ENCODE results near the gene AXL. TPM values are rescaled to one million over a fixed set of nuclear protein-coding genes. Genes with fewer than 3 reads are reported as not detected.
A peak's percentile ranks its signal among the peaks of the same experiment; 100 is the strongest.

The AXL gene
- polyA plus RNA-seq, 3 donors = 2.5 to 26.0 (median 24.0) TPM

DNA sequence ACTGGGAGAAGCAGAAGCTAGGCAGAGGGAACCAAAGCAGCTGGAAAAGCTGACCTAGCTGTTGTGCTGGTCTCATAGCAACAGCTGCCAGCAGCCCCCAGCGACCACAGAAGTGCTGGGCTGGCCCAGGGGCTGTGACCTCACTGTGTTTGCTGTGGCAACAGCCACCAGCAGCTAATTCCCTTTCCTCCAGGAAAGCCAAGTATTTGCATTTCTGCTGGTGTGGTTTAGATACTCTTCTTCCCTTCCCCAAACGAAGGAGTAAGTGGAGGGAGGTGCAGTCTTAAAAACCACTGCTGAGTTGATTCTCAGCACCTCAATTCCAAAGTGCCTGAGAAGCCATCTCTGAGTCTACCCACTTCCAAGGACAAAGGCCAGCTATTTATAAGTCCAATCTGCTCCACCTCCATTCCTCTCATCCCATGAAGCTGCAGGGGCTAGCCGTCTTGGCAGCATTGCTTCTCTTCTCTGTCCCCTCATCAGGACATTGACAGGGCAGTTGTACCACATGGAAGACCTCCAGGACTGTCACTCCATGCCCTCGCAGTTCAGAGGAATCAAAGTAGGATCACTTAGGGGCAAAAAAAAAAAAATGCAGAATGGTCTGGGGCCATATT, 79.4 kb downstream of the AXL start:
- H3K27ac ChIP-seq (ENCODE audit: low read depth, low read length) = peak overlapping the region; percentile 40
- WGBS, 3 donors = 25 to 52% (median 30%) methylated on average over 4 of the region's 4 CpGs

DNA sequence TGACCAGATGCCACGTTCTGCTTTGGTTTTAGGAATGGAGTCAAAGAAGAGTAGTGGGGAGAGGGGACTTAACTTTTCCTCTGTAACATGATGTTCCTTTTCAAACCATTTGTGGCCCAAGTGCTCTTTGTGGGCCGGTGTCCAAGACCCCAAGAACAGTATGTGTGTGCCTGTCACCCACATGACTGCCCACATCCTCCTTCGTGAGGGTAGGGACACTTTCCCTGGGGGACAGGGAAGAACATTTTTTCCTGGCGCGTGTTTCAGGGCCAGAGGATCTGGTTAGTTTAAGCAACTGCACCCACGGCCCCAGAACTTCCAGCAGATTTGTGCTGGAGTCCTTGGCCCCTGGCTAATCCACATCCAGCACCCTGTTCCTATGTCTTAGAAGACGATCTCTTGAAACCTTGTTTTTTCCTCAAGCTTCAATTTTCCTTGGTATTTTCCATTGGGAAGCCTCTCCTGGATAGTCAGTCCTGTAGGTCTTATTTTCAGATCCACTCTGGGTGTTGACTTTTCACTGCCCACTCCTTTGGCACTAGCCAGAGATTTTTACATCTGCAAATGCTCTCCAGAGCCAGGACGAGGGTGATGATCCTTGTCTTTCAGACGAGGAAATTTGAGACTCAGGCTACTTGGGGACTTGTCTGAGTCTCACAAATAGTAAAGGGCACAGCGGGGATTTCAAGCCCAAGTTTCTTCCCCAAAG, 80.2 kb downstream of the AXL start:
- 38 to 77% (median 42%) methylated on average over 10 of the region's 10 CpGs for WGBS, 3 donors
- H3K27ac ChIP-seq (ENCODE audit: low read depth, low read length) = no peak overlapping the region

DNA sequence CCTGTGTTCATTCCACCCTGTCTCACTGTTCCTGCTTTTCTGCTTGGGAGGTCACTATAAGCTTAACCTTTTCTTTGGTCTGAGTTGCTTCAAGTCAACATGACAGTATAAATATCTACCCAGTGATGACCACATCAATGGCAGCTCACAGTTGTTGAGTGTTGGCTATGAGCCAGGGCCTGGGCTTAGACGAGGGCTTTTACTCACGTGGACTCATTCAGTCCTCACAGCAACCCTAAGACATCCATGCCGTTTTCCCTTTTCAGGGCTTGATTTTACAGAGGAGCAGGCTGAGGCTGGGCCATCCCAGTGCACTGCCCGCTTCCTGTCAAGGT, 80.7 kb downstream of the AXL start:
- 31 to 49% (median 39%) methylated on average over 4 of the region's 4 CpGs for WGBS, 3 donors
- no peak overlapping the region for H3K27ac ChIP-seq (ENCODE audit: low read depth, low read length)

DNA sequence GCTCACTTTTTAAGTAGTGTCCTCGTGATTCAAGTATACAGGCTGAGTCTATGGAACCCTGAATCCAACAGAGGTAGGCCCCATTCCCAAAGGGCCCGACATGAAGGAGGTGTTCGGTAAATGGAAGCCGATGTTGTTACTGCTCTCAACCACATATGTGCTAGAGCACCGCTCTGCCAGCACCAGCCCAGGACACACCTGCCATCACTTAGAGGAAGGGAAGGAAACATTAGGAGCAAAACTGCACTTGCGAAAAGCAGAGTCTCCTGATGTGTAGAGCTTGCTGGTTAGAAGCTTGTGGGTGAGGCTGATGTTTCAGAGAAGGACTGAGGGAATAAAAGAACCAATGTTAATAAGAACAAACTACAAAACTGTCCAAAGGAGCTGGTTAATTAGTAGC, 81.5 kb downstream of the AXL start:
- WGBS, 3 donors = 56 to 89% (median 68%) methylated on average over 6 of the region's 6 CpGs
- H3K27ac ChIP-seq (ENCODE audit: low read depth, low read length) = no peak overlapping the region

DNA sequence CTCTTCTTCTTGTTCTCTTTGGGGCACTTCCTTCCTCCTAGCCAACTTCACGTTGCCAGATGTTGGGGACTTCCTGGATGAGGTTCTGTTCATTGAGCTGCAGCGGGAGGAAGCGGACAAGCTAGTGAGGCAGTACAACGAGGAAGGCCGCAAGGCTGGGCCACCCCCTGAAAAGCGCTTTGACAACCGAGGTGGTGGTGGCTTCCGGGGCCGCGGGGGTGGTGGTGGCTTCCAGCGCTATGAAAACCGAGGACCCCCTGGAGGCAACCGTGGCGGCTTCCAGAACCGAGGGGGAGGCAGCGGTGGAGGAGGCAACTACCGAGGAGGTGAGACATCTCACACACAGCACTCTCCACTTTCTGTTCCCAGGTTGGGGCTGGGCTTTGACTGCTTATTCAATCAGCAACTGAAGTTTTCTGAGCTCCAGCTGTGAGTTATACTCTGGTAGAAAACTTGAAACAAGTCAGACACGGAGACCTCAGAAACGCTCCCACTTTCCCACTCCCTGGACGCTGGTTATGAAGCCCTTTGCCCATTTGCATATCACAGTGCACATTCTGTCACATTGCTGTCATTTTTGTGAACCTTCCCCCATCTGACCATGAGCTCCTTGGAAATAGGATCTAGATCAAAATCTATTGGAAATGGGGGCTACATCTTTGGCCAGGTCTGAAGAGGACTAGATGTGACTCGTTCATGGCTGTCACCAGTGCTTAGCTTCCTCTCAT, 83.8 kb downstream of the AXL start:
- no peak overlapping the region for H3K27ac ChIP-seq (ENCODE audit: low read depth, low read length)
- 56 to 77% (median 57%) methylated on average over 19 to 21 of the region's 21 CpGs for WGBS, 3 donors

DNA sequence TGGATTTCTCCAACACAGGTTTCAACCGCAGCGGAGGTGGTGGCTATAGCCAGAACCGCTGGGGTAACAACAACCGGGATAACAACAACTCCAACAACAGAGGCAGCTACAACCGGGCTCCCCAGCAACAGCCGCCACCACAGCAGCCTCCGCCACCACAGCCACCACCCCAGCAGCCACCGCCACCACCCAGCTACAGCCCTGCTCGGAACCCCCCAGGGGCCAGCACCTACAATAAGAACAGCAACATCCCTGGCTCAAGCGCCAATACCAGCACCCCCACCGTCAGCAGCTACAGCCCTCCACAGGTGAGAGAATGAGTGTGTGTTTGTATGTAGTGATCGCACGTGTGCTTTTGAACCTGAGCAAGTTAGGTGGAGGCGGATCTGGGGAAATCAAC, 84.9 kb downstream of the AXL start:
- no peak overlapping the region for H3K27ac ChIP-seq (ENCODE audit: low read depth, low read length)
- WGBS, 3 donors = 90 to 95% (median 91%) methylated on average over 14 of the region's 14 CpGs

DNA sequence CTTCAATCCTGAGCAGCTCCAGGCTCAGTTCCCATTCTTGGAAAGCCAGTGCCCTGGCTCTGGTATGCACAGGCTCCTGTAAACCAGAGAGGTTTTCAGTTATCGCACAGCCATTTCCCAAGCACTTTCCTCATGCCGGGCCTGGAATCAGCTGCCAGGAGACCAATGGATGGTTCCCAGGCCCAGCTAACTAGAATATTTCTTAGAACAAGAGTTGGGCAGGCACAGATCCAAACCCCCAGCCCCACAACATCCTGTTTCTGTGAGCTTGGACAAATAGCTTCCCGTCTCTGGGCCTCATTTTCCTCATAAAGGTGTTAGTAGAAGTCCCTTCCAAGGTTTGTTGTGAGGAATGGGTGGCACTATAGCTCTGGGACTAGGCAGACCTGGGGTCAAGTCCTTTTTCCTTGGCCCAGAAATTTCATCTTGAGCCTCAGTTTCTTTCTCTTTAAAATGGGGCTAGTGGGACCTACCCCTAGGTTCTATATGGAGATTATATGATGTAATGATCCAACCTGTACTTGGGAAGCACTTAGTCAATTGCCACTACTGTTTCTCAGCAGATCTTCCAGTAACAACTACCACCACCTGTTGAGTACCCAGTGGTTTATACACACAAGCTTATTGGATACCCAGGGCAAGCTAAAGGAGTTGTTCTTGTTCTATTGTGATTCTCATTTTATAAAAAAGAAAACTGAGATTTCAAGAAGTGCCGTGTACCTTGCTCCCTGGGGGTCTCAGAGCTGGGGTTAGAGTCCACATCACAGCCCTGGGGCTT, 85.9 kb downstream of the AXL start:
- WGBS, 3 donors = 64 to 73% (median 66%) methylated on average over 4 of the region's 4 CpGs

DNA sequence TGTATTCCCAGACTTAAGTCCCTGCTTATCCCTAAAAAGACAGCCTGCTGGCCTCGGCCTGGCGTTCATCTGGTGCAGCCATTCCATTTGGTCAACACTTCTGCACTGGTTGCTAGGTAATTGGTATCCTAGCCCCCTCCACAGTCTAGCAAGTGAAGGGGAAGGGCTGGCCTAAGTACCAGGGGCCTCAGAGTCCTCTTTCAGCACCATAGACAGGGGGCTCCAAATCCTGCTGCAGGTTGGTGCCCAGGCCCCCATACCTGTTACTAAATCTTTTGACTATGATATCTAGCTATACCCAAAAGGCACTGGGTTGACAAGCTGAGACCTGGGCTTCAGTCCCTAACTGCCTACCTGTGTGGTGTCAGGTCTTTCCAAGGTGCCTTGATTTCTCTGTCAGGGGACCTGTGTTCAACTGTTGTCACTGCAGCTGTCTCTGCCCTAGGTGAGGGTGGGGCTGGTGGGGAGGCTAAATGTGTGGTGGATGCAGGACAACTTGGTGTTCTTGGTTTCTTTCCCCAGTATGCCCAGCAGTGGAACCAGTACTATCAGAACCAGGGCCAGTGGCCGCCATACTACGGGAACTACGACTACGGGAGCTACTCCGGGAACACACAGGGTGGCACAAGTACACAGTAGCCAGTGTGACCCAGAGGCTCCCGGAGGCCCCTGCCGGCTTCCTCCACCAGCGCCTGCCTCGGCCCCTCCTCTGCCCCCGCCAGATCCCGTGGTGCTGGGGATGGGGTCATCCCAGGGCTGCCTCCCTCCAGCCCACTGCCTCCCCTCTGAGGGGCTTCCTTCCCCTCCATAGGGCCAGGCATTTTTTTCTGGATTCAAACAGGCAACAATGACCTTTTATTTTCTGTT, 87.1 kb downstream of the AXL start:
- no peak overlapping the region for H3K27ac ChIP-seq (ENCODE audit: low read depth, low read length)
- 68 to 71% (median 70%) methylated on average over 12 to 13 of the region's 13 CpGs for WGBS, 3 donors

More for the DNA sequence above, 85.9 kb downstream of the AXL start:
- no peak overlapping the region for H3K27ac ChIP-seq (ENCODE audit: low read depth, low read length)

DNA sequence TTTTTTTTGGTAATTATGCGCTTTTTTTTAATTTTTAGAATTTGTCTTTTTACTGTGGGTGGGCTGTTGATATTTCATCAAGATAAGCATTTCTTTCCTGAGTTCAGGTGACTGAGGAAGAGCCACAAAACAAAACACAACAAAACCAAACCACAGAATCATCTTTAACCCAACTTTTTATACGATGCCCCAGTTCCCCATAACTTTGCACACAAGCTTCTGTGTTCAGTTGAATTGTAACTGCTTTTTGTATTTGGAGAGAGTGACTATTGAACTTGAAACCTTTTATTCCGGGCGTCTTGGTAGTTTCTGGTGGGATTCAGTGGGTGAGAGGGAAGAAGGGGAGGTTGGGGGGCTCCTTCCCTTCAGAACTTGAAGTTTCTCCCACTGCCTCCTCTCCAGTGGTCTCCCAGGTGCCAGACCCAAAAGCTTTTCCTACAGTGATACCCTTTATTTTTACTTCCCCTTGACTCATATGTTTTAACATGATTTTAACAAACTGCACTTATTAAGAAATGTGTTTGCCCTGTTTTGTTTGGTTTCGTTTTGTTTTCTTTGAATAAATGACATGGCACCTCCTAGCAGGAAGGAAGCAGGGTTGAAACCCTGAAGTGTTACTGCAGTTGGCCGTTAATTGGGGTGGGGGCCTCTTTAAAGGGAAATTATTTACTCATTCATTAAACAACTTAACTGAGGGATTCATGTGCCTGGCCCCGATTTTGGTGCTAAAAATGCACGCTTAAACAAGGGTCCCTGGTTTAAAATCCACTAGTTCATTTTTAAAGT, 88.3 kb downstream of the AXL start:
- no peak overlapping the region for H3K27ac ChIP-seq (ENCODE audit: low read depth, low read length)

DNA sequence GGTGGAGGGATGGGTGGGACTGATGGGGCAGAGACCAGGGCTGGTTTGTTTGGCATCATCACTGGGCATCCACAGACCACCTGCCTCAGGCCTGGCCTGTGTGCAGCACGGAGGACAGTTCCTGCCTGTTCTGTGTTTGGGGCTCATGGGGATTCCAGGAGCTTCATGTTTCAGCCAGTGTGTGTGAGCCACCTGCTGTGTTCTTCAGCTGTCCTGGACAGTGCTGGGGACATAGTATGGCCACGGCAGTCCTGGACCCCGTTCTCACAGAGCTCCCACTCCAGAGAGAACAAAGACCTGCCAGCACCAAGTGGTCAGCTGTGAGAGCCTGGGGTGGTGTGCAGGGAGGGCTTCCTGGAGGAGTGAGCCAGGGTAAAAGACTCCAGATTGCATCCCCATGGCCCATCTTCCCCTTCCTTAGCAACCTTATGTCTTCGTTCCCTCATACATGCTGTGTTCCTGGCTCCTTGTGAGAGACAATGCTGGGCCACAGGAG, 89.0 kb downstream of the AXL start:
- H3K27ac ChIP-seq (ENCODE audit: low read depth, low read length) = no peak overlapping the region
- 22 to 47% (median 39%) methylated on average over 4 of the region's 4 CpGs for WGBS, 3 donors

More for the DNA sequence above, 88.3 kb downstream of the AXL start:
- 41 to 69% (median 42%) methylated on average over 8 of the region's 8 CpGs for WGBS, 3 donors

DNA sequence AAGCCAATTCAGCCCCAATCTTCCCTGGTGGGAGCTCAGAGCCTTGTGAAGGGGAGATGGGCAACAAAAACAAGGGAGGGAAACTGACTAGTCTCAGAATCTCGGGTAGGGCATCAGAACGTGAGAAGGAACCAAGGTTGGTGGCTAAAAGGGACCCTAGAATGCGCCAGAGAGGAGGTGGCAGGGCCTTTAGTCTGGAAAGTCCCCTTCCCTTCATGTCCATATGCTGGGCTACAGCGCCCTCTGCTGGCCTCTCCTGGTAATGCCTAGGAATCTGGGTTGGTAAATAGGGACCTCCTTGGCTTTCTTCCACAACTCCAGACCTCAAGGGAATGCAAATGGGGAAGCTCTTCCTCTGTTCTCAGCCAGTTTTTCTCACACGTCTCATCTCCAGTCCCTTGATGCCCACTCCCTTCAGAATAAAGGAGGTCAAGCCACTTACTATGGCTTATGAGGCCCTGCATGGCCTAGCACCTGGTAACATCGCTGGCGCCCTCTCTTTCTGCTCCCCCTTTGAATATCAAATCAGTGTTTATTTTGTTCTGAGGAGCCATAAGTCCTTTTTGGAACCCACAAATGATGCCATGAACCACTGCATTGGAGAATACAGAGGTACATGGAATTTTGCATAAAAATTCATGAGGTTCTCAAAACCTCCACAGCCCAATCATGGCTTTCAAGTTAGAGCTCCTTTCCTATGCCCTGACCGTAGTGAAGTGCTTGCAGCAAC, 89.6 kb downstream of the AXL start:
- 16 to 20% (median 20%) methylated on average over 8 of the region's 8 CpGs for WGBS, 3 donors
- H3K27ac ChIP-seq (ENCODE audit: low read depth, low read length) = no peak overlapping the region

DNA sequence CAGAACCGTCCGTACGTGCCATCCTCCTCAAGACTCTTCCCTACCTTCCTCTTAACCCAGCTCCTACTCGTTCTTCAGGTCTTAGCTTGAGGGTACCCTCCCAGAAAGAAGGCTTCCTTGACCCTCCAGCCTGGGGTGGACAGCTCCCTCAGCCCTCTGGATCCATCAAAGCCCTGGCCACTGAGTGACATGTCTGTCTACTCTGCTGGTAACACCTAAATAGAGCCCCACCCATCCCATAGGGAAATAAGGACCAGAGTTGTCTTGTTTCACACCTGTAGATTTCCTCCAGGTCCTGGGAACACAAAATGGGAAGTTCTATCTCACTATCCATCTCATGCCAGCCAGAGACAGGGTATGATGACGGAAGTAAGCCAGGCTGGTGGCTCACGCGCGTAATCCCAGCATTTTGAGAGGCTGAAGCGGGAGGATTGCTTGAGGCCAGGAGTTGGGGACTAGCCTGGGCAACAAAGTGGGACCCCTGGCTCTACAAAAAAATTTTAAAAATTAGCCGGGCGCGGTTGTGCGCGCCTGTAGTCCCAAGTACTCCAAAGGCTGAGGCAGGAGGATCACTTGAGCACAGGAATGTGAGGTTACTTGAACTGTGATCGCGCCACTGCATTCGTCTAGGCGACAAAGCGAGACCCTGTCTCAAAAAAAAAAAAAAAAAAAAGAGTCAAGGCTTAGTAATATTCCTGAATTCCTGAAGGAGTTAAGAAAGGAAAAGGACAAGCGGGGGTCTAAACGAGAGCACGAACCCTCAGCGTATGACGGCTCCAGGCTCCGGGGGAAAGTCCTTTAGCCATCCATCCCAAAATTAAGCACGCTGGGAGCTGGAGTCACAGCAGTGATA, 90.4 kb downstream of the AXL start:
- WGBS, 3 donors = 5 to 8% (median 7%) methylated on average over 26 of the region's 26 CpGs
- peak overlapping the region; percentile 77 for H3K27ac ChIP-seq (ENCODE audit: low read depth, low read length)

DNA sequence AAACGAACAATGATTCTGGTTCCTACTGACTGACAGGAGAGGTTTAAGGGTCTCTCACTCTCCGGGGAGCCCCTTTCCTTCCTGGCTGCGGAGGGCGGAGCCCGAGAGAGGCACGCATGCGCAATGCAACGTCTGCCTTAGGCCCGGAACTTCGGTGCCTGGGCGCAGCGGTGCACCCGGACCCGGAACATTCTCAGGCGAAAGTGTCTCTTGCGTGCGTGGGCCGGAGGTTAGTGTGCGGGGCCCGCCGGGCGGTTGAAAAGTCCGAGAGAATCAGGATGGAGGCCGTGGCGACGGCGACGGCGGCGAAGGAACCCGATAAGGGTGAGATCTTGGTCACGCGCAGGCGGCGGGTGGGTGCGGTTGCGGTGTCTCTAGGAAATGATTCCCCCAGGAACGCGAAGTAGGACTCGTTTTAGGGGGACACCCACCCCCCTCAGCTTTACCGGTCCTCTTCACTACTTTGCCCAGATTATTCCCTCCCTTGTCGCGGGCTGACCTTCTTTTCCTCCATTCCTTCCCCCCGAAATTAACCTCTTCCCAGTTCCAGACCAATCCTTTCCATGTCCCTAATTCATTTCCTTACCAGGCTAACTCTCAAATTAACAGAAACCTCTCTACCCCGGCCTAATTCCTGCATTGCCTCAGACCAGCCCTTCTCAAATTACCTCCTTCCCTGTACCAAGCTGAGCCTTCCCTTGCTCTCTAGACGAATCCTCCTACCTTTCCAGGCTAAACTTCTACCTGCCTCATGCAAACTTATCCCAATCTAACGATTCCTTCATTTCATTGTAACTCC, 91.2 kb downstream of the AXL start, which contains the start of gene CCDC97:
Gene CCDC97 (plus strand): TSS at position 140 of the 799 bp plus-strand sequence. CDS start 139 bp downstream, at position 279.
- H3K27ac ChIP-seq (ENCODE audit: low read depth, low read length) = peak within 1 kb of the TSS; percentile 77
- WGBS, 3 donors = 0 to 1% (median 0%) methylated on average over 46 to 47 of the region's 47 CpGs

DNA sequence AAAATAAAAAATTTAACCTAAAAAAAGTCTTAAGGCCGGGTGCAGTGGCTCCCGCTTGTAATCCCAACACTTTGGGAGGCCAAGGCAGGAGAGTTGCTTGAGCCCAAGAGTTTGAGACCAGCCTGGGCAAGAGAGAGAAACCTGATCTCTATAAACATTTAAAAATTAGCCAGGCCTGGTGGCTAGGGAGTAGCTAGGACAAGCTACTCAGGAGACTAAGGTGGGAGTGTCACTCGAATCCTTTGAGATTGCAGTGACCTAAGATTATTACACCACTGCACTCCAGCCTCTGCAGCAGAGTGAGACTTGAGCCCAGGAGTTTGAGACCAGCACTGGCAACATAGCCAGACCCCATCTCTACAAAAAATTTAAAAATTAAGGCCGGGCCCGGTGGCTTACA, 92.0 kb downstream of the AXL start:
- 43 to 65% (median 65%) methylated on average over 5 of the region's 5 CpGs for WGBS, 3 donors
- H3K27ac ChIP-seq (ENCODE audit: low read depth, low read length) = no peak overlapping the region
